ENCODE results near the gene IQGAP3.
"Not testable (repeated sequence)": the region's sequence is repeated elsewhere in the genome, so short reads cannot be mapped to it uniquely, and the experiment has no call there.

The IQGAP3 gene

GRCh38 chr1:156553860-156554485, 18.4 kb downstream of the IQGAP3 start:
- no peak overlapping the region for H3K27ac ChIP-seq
- TF ChIP-seq ZFX (IDR thresholded peaks at IDR 0.05; ENCODE audit: borderline replicate concordance) = no peak
- no peak for TF ChIP-seq CTCF (IDR thresholded peaks at IDR 0.05)

GRCh38 chr1:156552937-156553336, 19.4 kb downstream of the IQGAP3 start:
- H3K27ac ChIP-seq = not testable (repeated sequence)

- no peak overlapping the region for H3K27ac ChIP-seq
Observed at GRCh38 chr1:156552518-156552917, 19.8 kb downstream of the IQGAP3 start.

GRCh38 chr1:156551869-156552268, 20.5 kb downstream of the IQGAP3 start:
- TF ChIP-seq CTCF (IDR thresholded peaks at IDR 0.05) (no peak), ZFX (IDR thresholded peaks at IDR 0.05; ENCODE audit: borderline replicate concordance) (no peak)
- no peak overlapping the region for H3K27ac ChIP-seq

More at GRCh38 chr1:156552518-156552917, 19.8 kb downstream of the IQGAP3 start:
- no peak for TF ChIP-seq ZFX (IDR thresholded peaks at IDR 0.05; ENCODE audit: borderline replicate concordance)
- TF ChIP-seq CTCF (IDR thresholded peaks at IDR 0.05) = no peak

- H3K27ac ChIP-seq = no peak overlapping the region
- TF ChIP-seq ZFX (IDR thresholded peaks at IDR 0.05; ENCODE audit: borderline replicate concordance) = no peak
- no peak for TF ChIP-seq CTCF (IDR thresholded peaks at IDR 0.05)
Observed at GRCh38 chr1:156551066-156551643, 21.2 kb downstream of the IQGAP3 start.

GRCh38 chr1:156550346-156550745, 22.0 kb downstream of the IQGAP3 start:
- H3K27ac ChIP-seq = no peak overlapping the region
- no peak for TF ChIP-seq ZFX (IDR thresholded peaks at IDR 0.05; ENCODE audit: borderline replicate concordance)
- no peak for TF ChIP-seq CTCF (IDR thresholded peaks at IDR 0.05)

- no peak for TF ChIP-seq ZFX (IDR thresholded peaks at IDR 0.05; ENCODE audit: borderline replicate concordance)
- H3K27ac ChIP-seq = no peak overlapping the region
Observed at GRCh38 chr1:156549831-156550230, 22.5 kb downstream of the IQGAP3 start.

GRCh38 chr1:156549390-156549789, 23.0 kb downstream of the IQGAP3 start:
- TF ChIP-seq ZFX (IDR thresholded peaks at IDR 0.05; ENCODE audit: borderline replicate concordance) (no peak), CTCF (IDR thresholded peaks at IDR 0.05) (no peak)
- no peak overlapping the region for H3K27ac ChIP-seq

Measured in 22Rv1 (cell line).